Measurements from ENCODE around the gene RRAS2.

DNA sequence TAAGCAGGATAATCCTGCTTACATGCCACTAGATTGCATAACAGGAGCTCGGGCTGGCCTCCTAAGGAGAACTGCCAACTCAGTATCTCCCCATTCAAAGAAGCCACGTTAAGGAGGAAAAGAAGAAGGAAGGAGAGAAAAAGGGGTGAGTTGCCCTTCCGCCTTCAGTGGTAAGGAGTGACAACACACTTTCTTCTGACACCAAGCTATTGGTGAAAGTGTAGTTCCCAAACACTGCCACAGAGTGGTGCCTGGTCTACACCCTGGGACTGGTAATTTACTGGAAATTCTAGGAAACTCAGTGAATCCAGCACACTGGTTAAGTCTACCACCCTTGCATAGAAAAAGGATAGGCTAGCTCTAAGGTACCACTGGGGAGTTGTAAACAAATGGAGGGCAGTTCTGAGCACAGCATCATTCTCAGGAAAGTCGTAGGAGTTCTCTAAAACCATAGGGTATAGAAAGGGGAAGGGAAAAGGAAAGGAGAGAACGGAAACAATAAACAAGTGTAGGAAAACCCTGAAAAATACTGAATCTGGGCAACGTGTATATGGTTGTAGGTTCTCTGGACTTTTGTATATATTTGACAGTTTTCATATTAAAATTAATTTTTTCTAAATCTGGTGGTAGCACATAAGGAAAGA lies 58.2 kb downstream of the RRAS2 start:
- TF ChIP-seq, protein P1, sequence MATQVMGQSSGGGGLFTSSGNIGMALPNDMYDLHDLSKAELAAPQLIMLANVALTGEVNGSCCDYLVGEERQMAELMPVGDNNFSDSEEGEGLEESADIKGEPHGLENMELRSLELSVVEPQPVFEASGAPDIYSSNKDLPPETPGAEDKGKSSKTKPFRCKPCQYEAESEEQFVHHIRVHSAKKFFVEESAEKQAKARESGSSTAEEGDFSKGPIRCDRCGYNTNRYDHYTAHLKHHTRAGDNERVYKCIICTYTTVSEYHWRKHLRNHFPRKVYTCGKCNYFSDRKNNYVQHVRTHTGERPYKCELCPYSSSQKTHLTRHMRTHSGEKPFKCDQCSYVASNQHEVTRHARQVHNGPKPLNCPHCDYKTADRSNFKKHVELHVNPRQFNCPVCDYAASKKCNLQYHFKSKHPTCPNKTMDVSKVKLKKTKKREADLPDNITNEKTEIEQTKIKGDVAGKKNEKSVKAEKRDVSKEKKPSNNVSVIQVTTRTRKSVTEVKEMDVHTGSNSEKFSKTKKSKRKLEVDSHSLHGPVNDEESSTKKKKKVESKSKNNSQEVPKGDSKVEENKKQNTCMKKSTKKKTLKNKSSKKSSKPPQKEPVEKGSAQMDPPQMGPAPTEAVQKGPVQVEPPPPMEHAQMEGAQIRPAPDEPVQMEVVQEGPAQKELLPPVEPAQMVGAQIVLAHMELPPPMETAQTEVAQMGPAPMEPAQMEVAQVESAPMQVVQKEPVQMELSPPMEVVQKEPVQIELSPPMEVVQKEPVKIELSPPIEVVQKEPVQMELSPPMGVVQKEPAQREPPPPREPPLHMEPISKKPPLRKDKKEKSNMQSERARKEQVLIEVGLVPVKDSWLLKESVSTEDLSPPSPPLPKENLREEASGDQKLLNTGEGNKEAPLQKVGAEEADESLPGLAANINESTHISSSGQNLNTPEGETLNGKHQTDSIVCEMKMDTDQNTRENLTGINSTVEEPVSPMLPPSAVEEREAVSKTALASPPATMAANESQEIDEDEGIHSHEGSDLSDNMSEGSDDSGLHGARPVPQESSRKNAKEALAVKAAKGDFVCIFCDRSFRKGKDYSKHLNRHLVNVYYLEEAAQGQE (IDR thresholded peaks at IDR 0.05; ENCODE audit: insufficient read depth in 1 of 2, low read depth in 2 of 2, low read length in 2 of 2): no peak
- no peak for TF ChIP-seq SIN3A (IDR thresholded peaks at IDR 0.05; ENCODE audit: borderline replicate concordance, insufficient read depth, low read length)
- no peak for TF ChIP-seq TAF1 (IDR thresholded peaks at IDR 0.05; ENCODE audit: borderline replicate concordance, insufficient read depth, low read length)
- TF ChIP-seq FOXP2 (optimal IDR thresholded peaks at IDR 0.05; ENCODE audit: borderline replicate concordance, extremely low read depth, extremely low read length, insufficient read depth): no peak
- no peak for TF ChIP-seq POLR2AphosphoS5 (IDR thresholded peaks at IDR 0.05; ENCODE audit: low read depth, low read length)
